OCI-LY1 (cell line): ENCODE measurements around the gene TSR3.

Source experiments
- EZH2 ChIP-seq: fragments of 200-600 bp; sonication (generic), shearing (Covaris generic); IDR thresholded peaks from 2 replicates; pipeline ENCODE4 v1.8.0; 2017; ENCODE audit warnings: borderline replicate concordance, mixed run types, mild to moderate bottlenecking, antibody characterized with exemption, low read length, moderate library complexity, mixed read lengths
- TF ChIP-seq, protein P1 (sequence below): fragments of 200-600 bp; sonication (generic), shearing (Covaris generic); IDR thresholded peaks from 2 replicates; pipeline ENCODE4 v1.5.1; 2017; ENCODE audit warnings: mild to moderate bottlenecking, antibody characterized with exemption, low read length, moderate library complexity, mixed read lengths

GRCh38 chr16:1331712-1332617, 19.7 kb downstream of the TSR3 start:
- TF ChIP-seq, protein P1, sequence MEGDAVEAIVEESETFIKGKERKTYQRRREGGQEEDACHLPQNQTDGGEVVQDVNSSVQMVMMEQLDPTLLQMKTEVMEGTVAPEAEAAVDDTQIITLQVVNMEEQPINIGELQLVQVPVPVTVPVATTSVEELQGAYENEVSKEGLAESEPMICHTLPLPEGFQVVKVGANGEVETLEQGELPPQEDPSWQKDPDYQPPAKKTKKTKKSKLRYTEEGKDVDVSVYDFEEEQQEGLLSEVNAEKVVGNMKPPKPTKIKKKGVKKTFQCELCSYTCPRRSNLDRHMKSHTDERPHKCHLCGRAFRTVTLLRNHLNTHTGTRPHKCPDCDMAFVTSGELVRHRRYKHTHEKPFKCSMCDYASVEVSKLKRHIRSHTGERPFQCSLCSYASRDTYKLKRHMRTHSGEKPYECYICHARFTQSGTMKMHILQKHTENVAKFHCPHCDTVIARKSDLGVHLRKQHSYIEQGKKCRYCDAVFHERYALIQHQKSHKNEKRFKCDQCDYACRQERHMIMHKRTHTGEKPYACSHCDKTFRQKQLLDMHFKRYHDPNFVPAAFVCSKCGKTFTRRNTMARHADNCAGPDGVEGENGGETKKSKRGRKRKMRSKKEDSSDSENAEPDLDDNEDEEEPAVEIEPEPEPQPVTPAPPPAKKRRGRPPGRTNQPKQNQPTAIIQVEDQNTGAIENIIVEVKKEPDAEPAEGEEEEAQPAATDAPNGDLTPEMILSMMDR, result no peak
- no peak for TF ChIP-seq EZH2
